ENCODE measurements around the gene C6orf58.

DNA sequence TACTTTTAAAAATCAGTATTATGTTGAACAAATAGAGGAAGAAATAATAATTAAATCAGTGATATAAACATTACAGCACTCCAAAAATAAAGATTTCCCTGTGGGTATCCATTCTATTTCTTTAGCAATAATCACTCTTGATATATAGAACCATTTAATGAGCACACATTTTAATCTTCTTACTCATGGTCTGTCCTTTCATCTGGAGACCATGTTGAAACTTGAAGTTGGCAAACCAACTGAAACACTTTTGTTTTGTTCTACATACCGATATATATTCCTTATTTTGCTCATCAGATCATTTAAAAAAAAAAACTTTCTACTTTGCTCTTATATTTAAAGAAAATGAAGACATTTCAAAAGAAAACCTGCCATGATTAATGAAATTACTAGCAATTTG lies 13.4 kb downstream of the C6orf58 start:
- TF ChIP-seq CTCF (IDR thresholded peaks at IDR 0.05; ENCODE audit: low read depth, low read length, poor library complexity, severe bottlenecking) (no peak), EZH2phosphoT487 (IDR thresholded peaks at IDR 0.05; ENCODE audit: borderline replicate concordance, low read length) (no peak)

Measured in DOHH2 (cell line).